Stimulated activated naive CD8-positive, alpha-beta T cell treated with anti-CD3 and anti-CD28 coated beads, Interleukin-15, Interleukin-2, amounts not matched to agents 100 ng/mL and 50 ng/mL, for 24 hours (primary cell): ENCODE results near the gene HMOX2.

Experiments used
- H3K27ac Mint-ChIP-seq: one replicate; pipeline ENCODE4 v1.8.0; 2021; ENCODE audit warnings: mild to moderate bottlenecking, mixed read lengths
- H3K27me3 Mint-ChIP-seq: one replicate; pipeline ENCODE4 v1.8.0; 2021; ENCODE audit warnings: mixed read lengths
- H3K36me3 Mint-ChIP-seq: one replicate; pipeline ENCODE4 v1.8.0; 2021; ENCODE audit warnings: low read depth, mixed read lengths
- H3K4me1 Mint-ChIP-seq: one replicate; pipeline ENCODE4 v1.8.0; 2021; ENCODE audit warnings: low read depth, mixed read lengths
- H3K4me3 Mint-ChIP-seq: one replicate; pipeline ENCODE4 v1.8.0; 2021; ENCODE audit warnings: mild to moderate bottlenecking, mixed read lengths
- H3K9me3 Mint-ChIP-seq: one replicate; pipeline ENCODE4 v1.8.0; 2021; ENCODE audit warnings: mixed read lengths

HMOX2 gene

GRCh38 chr16:4481963-4482362 is 5.8 kb downstream of the HMOX2 start:
- no peaks in the 10 kb centered on the region for H3K9me3 Mint-ChIP-seq
- peak overlapping the region; percentile 34 for H3K27ac Mint-ChIP-seq
- peaks cover 55% of the 10 kb centered on the region for H3K4me1 Mint-ChIP-seq

GRCh38 chr16:4486126-4486893 is 10.1 kb downstream of the HMOX2 start:
- no peak overlapping the region for H3K4me3 Mint-ChIP-seq
- no peaks in the 10 kb centered on the region for H3K9me3 Mint-ChIP-seq
- peaks cover 64% of the 10 kb centered on the region for H3K36me3 Mint-ChIP-seq
- no peaks in the 10 kb centered on the region for H3K27me3 Mint-ChIP-seq
- peaks cover 75% of the 10 kb centered on the region for H3K4me1 Mint-ChIP-seq
- peak overlapping the region; percentile 55 for H3K27ac Mint-ChIP-seq

More at GRCh38 chr16:4481963-4482362, 5.8 kb downstream of the HMOX2 start:
- Mint-ChIP-seq H3K4me3 (no peak overlapping the region), H3K36me3 (peaks cover 54% of the 10 kb centered on the region), H3K27me3 (no peaks in the 10 kb centered on the region)

DNA sequence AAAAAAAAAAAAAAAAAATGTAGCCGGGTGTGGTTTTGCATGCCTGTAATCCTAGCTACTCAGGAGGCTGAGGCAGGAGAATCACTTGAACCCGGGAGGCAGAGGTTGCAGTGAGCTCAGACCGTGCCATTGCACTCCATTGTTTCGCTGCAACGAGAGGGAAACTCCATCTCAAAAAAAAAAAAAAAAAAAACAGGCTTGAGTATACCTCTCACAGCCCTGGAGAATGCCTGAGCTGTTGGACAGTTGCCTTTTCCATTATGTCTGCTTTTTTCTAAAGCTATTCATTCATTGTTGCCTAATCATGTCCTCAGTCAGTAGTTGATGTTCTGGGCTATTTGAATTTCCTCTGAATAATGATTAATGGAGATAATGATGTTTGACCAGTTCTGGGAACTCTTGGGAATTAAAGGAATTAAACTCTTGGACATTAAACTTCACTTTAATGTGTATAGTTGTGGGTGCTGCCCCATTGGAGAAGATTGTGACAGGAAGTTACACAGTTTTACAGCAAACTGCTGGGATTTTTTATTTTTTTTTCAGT is 11.8 kb downstream of the HMOX2 start:
- no peaks in the 10 kb centered on the region for H3K9me3 Mint-ChIP-seq
- H3K4me1 Mint-ChIP-seq = peaks cover 68% of the 10 kb centered on the region
- H3K36me3 Mint-ChIP-seq = peaks cover 47% of the 10 kb centered on the region
- no peaks in the 10 kb centered on the region for H3K27me3 Mint-ChIP-seq
- peak overlapping the region; percentile 92 for H3K27ac Mint-ChIP-seq
- peak overlapping the region; percentile 50 for H3K4me3 Mint-ChIP-seq

GRCh38 chr16:4488499-4488967 is 12.3 kb downstream of the HMOX2 start:
- peaks cover 71% of the 10 kb centered on the region for H3K4me1 Mint-ChIP-seq
- H3K27me3 Mint-ChIP-seq = no peaks in the 10 kb centered on the region
- peaks cover 44% of the 10 kb centered on the region for H3K36me3 Mint-ChIP-seq
- no peak overlapping the region for H3K4me3 Mint-ChIP-seq
- peak overlapping the region; percentile 92 for H3K27ac Mint-ChIP-seq
- no peaks in the 10 kb centered on the region for H3K9me3 Mint-ChIP-seq

DNA sequence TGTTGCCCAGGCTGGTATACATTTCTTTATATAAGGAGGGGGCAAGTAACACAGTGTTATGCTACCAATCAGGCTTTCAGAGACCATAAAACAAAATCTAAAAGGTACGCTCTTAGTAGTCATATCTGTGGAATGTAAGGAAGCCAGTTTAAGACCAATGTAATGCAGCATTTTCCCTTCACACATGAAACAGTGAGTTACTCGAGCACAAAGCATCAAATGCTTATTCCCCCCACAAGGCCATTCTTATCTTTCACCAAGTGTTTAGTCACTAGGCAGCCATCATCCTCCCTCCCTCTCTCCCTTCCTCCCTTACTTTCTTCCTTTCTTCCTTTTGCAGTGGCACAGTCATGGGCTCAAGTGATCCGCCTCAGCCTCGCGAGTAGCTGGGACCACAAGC is 12.8 kb downstream of the HMOX2 start:
- Mint-ChIP-seq H3K4me3 (no peak overlapping the region), H3K9me3 (no peaks in the 10 kb centered on the region), H3K36me3 (peaks cover 44% of the 10 kb centered on the region), H3K27ac (peak overlapping the region; percentile 92), H3K27me3 (no peaks in the 10 kb centered on the region), H3K4me1 (peaks cover 74% of the 10 kb centered on the region)

GRCh38 chr16:4491898-4492297 is 15.7 kb downstream of the HMOX2 start:
- H3K27ac Mint-ChIP-seq = peak overlapping the region; percentile 40
- peaks cover 78% of the 10 kb centered on the region for H3K4me1 Mint-ChIP-seq
- no peaks in the 10 kb centered on the region for H3K27me3 Mint-ChIP-seq
- peaks cover 22% of the 10 kb centered on the region for H3K36me3 Mint-ChIP-seq
- no peak overlapping the region for H3K4me3 Mint-ChIP-seq
- H3K9me3 Mint-ChIP-seq = no peaks in the 10 kb centered on the region

DNA sequence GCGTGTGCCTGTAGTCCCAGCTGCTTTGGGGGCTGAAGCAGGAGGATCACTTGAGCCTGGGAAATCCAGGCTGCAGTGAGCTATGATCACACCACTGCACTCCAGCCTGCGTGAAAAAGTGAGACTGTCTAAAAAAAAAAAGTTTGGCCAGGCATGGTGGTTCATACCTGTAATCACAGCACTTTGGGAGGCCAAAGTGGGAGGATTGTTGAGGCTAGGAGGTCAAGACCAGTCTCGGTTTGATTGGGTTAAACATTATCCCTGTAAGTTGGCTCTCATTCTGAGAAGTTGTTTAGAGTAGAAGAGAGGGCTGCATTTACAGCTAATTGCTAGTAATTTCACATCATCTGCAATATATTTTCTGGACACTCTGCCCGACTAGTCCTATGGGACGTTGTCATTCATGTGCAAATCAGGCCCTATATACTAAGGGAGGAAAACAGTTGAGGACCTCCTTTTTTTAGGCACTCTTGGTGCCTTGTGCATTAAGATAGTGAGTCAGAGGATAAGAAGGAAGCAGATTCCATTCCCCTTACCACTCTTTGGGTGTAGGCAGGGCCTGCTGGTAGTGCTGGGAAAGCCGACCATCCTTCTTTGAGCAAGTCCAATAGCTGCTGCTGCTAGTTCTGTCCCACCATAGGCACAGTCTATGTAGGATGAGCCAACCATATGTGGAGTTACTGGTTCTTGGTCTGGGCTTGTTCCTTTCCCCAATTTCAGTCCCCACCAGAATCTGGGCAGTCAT is 18.7 kb downstream of the HMOX2 start:
- no peaks in the 10 kb centered on the region for H3K27me3 Mint-ChIP-seq
- peaks cover 18% of the 10 kb centered on the region for H3K36me3 Mint-ChIP-seq
- H3K27ac Mint-ChIP-seq = peak overlapping the region; percentile 28
- H3K4me1 Mint-ChIP-seq = peaks cover 81% of the 10 kb centered on the region
- H3K9me3 Mint-ChIP-seq = no peaks in the 10 kb centered on the region
- no peak overlapping the region for H3K4me3 Mint-ChIP-seq

- peaks cover 80% of the 10 kb centered on the region for H3K4me1 Mint-ChIP-seq
- H3K27ac Mint-ChIP-seq = no peak overlapping the region
- H3K27me3 Mint-ChIP-seq = no peaks in the 10 kb centered on the region
- no peak overlapping the region for H3K4me3 Mint-ChIP-seq
- no peaks in the 10 kb centered on the region for H3K9me3 Mint-ChIP-seq
- H3K36me3 Mint-ChIP-seq = peaks cover 13% of the 10 kb centered on the region
Observed at GRCh38 chr16:4495766-4496165, 19.6 kb downstream of the HMOX2 start.

- Mint-ChIP-seq H3K36me3 (peaks cover 12% of the 10 kb centered on the region), H3K4me1 (peaks cover 80% of the 10 kb centered on the region), H3K27ac (no peak overlapping the region), H3K27me3 (no peaks in the 10 kb centered on the region), H3K4me3 (no peak overlapping the region), H3K9me3 (no peaks in the 10 kb centered on the region)
Observed at GRCh38 chr16:4496305-4496704, 20.1 kb downstream of the HMOX2 start.

DNA sequence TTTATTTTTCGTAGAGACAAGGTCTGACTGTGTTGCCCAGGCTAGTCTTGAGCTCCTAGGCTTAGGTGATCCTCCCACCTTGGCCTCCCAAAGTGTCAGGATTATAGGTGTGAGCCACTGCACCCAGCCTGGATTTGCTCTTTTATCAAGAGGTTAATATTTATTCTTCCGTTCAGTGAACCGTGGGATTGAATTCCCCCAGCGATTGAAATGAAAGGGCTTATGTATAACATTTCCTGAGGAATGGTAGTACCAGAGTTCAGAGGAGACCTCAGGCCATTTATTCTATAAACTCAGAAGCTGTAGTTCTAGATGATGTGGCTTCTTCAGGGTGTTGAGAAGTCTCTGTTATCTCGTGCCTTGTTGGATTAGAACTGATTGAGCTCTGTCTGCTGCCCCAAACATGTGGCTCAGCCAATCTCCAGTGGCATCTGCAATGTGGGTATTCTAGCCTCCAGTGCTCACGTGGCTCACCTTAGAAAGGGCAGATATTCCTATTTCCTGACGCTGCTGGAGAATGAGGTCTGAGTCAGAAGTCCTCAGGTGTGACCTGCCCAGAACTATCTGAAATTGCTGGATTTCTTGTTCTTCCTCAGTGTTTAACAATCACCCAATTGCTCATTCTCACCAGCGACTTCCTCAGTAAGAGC is 22.5 kb downstream of the HMOX2 start:
- H3K9me3 Mint-ChIP-seq = no peaks in the 10 kb centered on the region
- H3K36me3 Mint-ChIP-seq = peaks cover 12% of the 10 kb centered on the region
- H3K4me1 Mint-ChIP-seq = peaks cover 85% of the 10 kb centered on the region
- peak overlapping the region; percentile 19 for H3K27ac Mint-ChIP-seq
- H3K27me3 Mint-ChIP-seq = no peaks in the 10 kb centered on the region
- no peak overlapping the region for H3K4me3 Mint-ChIP-seq

DNA sequence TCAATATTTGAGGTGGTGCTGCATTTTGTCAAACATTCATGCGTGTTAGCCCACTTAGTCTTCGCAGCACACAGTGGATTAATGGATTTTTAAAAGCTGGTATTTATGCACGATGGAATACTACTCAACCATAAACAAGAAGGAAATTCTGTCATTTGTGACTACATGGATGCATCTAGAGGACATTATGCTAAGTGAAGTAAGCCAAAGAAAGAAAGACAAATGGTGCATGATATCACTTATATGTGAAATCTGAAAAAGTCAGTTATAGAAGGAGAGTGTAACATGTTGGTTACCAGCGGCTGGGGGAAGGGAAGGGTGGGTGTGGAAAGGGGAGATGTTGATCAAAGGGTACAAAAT is 23.0 kb downstream of the HMOX2 start:
- no peaks in the 10 kb centered on the region for H3K27me3 Mint-ChIP-seq
- peaks cover 88% of the 10 kb centered on the region for H3K4me1 Mint-ChIP-seq
- H3K9me3 Mint-ChIP-seq = no peaks in the 10 kb centered on the region
- no peak overlapping the region for H3K27ac Mint-ChIP-seq
- H3K4me3 Mint-ChIP-seq = no peak overlapping the region
- H3K36me3 Mint-ChIP-seq = peaks cover 12% of the 10 kb centered on the region

- Mint-ChIP-seq H3K9me3 (no peaks in the 10 kb centered on the region), H3K27ac (no peak overlapping the region), H3K4me1 (peaks cover 91% of the 10 kb centered on the region), H3K4me3 (no peak overlapping the region), H3K36me3 (peaks cover 12% of the 10 kb centered on the region), H3K27me3 (no peaks in the 10 kb centered on the region)
Observed at GRCh38 chr16:4500272-4500671, 24.1 kb downstream of the HMOX2 start.

- H3K27ac Mint-ChIP-seq = no peak overlapping the region
- H3K36me3 Mint-ChIP-seq = peaks cover 17% of the 10 kb centered on the region
- H3K27me3 Mint-ChIP-seq = no peaks in the 10 kb centered on the region
- no peak overlapping the region for H3K4me3 Mint-ChIP-seq
- no peaks in the 10 kb centered on the region for H3K9me3 Mint-ChIP-seq
- peaks cover 91% of the 10 kb centered on the region for H3K4me1 Mint-ChIP-seq
Observed at GRCh38 chr16:4501071-4501478, 24.9 kb downstream of the HMOX2 start.

DNA sequence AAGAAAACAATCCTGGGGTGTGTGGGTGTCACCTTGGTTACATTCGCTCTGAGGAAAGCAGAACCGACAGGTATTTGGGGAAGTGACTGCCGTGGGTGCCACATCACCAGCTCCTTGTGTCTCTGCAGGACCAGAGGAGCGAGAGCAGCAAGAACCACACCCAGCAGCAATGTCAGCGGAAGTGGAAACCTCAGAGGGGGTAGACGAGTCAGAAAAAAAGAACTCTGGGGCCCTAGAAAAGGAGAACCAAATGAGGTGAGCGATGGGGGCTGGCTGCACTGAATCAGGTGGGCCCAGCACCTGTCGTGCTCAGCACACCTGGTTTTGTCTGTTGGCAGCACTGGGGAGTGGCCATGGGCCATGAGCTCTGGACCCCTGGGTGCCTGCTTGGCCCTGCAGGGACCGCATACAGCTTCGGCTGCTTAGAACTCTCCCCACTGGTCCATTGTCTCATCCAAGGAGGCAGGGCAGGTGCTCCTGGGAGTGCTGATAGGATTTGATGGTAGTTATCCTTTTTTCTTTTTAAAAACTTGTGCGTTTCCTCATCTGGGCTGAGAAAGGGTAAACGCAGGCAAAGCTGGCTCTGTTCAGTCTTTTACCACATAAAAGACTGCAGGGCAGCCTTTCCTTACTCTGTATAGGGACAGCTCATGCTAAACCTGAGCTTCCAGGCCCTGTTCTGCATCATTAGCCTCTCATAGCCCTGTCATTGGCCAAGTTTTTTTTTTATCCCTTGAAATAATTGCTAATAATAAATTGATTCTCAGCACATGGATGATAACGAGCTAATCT is 29.4 kb downstream of the HMOX2 start:
- Mint-ChIP-seq H3K27ac (peak overlapping the region; percentile 73), H3K4me3 (peak overlapping the region; percentile 58), H3K27me3 (no peaks in the 10 kb centered on the region), H3K36me3 (peaks cover 24% of the 10 kb centered on the region), H3K4me1 (peaks cover 57% of the 10 kb centered on the region), H3K9me3 (no peaks in the 10 kb centered on the region)
